GM21360 (cell line): ENCODE measurements around the gene CELF1.

Experiments
- ATAC-seq: cut with Tn5 transposase; IDR thresholded peaks from one replicate; pipeline ENCODE4 v1.9.1; 2021; ENCODE audit warnings: mild to moderate bottlenecking, moderate library complexity; ENCODE audit not compliant: unreplicated experiment

CELF1 gene

GRCh38 chr11:47552566-47553405 lies at the start of gene CELF1:
TSS of gene CELF1 (minus strand) at chr11:47553132. CDS start at chr11:47499523, 53,609 bp downstream.
- ATAC-seq: peak; percentile 95

GRCh38 chr11:47599902-47600301 lies 47.0 kb upstream of the CELF1 start:
- ATAC-seq: no peak

DNA sequence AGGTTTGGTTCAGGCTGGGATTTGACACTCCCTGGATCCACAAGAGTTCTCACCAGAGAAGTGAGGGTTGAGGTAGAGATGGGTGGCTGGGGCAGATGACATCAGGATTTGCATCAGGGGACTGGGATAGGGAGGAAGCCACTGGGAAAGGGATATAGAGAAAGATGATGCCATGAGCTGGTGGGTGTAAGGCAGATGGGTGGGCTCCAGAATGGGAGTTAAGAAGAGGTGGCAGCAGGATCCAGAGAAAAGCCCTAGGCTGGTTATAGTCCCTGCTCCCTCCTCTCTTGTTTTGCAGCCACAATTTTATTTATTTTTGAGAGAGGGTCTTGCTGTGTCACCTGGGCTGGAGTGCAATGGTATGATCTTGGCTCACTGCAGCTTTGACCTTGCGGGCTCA lies 43.0 kb upstream of the CELF1 start:
- ATAC-seq: no peak

- no peak for ATAC-seq
Observed at GRCh38 chr11:47595029-47595428, 42.1 kb upstream of the CELF1 start.

DNA sequence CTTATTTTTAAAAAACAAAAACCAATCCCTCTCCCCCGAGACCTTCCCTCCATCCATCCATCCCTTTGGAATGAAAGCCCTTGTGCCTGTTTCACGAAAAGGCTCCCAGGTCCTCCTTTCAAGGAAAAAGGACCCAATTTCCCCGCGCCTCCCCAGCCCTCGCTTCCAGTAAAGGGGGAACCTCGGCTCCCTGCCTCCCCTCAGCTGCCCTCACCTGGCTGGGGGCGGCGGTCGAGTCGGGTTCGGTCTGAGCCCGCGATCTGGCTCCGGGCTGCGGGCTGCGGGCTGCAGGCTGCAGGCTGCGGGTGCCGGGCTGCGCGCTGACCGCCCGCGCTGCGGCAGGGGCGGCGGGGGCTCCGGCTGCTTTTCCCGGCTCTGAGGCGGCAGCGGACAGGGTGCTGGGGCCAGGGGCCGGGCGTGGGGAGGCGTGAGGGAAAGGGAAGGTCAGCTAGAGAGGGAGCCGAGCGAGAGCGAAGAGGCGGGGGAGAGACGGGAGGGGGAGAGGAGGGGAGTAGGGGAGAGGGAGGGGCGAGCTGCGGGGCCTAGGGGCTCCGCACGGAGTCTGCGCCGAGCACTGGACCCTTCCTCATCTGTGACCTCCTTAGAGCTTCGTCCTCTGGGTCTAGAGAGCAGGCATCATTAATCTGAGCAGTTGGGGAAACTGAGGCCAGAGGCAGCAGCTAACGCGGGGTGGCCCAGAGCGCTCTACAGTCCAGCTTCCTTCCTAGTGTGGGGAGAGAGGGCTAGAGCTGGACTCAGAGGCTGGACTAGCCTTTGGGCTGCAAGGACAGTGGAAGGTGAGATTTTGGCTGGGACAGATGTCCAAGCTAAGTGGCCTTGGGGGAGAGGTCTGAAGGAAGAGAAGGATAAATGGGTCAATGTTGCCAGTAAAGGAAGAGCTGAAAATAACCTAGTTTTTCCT lies 41.3 kb upstream of the CELF1 start, which contains the start of gene C1QTNF4:
C1QTNF4 (minus strand) TSS at position 478 of the 922 bp plus-strand sequence. CDS start 3,601 bp downstream, outside the sequence.
- ATAC-seq: no peak

DNA sequence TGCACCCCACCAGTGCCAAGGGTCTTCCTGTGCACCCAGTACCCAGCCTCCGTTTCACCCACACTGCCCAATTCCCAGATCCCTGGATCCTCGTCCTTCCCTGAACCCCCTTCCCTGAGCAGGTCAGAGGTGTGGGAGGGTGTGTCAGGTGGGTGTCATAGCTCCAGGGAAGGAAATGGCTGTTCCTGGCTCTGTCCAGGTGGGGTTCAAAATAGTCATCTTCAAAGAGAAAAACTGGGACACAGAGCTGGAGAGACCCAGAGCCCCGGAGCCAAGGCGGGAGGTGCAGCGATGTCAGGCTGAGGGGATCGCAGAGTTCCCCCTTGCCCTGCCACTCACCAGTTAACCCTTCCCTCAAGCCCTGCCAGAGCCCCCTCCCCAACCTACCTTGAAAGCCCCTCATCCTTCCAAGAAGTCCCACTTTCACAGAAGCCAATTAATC lies 40.6 kb upstream of the CELF1 start:
- no peak for ATAC-seq

GRCh38 chr11:47592970-47593369 lies 40.0 kb upstream of the CELF1 start:
- ATAC-seq: no peak

DNA sequence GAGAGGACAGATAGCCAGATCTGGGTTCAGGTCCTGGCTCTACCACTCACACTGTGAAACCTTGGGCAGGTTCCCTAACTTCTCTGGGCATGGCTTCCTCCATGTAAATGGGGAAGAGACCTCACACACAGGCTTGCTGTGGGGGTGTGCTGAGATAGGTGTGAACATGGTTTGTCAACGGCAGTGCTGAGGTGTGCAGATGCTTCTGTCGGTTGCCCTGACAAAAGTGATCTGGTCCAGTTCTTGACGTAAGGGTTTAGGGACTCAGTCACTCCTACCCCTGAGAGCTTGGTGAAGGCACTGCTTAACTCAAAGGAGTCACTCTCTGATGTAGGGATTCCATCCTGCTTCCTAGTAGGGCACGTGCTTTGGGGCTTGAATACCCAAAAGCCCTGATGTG lies 39.3 kb upstream of the CELF1 start:
- no peak for ATAC-seq

- ATAC-seq: no peak
Observed at GRCh38 chr11:47591764-47592163, 38.8 kb upstream of the CELF1 start.

DNA sequence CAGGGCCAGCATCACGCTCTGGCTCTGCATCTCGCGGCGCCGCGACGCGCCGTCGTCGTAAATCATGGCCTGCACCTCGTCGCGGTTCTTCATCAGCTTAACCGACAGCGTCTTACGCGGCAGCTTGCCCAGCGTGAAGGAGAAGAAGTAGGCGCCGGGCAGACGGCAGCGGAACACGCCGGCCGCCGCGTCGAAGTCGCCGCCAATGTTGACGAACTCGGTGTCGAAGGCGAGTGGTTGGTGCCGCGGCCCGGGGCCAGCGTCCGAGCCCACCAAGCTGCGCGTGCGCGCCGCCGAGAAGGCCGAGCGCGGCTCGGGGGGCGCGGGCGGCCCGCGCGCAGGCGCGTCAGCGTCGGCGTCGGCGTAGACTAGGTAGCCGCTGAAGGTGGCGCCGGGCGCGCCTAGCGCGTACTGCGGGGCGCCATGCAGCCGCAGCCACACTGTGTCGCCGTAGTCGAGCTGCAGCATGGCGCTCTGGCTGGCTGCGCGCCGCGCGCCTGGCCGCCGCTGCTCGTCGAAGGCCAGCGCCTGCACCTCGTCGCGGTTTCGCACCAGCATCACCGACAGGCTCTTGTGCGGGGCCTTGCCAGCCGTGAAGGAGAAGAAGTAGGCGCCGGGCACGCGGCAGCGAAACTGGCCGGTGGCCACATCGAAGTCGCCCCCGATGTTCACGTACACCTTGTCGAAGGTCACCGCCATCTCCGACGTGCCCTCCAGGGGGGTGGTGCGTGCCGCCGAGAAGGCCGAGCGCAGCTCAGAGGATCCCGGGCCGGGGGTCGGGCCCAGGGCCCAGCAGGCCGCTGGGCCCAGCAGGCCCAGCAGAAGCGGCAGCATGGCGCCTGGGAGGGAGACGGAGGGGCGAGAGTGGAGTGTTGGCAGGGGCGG lies 37.3 kb upstream of the CELF1 start:
- ATAC-seq: no peak

- ATAC-seq: no peak
Observed at GRCh38 chr11:47589584-47589976, 36.6 kb upstream of the CELF1 start.

DNA sequence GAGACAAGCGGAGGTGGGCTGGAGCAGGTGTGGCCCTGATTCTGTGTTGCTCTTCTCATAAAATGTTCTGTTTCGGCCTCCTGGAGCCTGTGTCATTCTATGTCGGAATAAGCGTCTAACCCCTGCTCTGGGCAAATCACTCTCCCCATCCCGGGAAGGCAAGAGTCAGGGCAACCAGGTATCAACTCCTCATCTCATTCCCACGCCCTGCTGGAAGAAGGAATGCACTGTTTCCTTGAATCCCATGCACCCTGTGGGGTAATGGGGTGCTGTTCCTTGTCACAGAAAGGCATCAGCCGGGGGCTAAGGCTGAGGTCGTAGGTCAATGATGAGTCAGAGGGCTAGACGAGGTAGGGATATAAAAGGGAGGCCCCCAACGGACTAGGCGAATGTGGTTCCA lies 36.2 kb upstream of the CELF1 start:
- ATAC-seq: no peak

DNA sequence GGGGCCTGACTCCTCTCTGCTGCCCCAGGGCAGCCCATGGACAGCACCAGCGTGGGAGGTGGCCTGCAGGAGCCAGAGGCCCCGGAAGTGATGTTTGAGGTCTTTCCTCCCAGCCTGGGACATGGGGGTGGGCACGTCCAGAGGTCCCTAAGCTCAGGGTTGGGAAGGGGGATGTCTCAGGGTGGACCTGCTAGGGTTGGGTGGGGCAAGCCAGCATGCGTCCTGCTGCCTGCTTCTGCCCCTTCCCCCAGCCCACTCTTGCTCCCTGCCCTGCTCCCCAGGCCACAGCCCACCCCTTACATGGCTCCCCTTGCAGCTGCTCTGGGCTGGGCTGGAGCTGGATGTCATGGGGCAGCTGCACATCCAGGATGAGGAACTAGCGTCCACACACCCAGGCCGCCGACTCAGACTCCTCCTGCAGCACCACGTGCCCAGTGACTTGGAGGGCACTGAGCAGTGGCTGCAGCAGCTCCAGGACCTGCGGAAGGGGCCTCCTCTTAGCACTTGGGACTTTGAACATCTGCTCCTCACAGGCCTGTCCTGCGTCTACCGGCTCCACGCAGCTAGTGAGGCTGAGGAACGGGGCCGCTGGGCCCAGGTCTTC lies 34.9 kb upstream of the CELF1 start:
- no peak for ATAC-seq

DNA sequence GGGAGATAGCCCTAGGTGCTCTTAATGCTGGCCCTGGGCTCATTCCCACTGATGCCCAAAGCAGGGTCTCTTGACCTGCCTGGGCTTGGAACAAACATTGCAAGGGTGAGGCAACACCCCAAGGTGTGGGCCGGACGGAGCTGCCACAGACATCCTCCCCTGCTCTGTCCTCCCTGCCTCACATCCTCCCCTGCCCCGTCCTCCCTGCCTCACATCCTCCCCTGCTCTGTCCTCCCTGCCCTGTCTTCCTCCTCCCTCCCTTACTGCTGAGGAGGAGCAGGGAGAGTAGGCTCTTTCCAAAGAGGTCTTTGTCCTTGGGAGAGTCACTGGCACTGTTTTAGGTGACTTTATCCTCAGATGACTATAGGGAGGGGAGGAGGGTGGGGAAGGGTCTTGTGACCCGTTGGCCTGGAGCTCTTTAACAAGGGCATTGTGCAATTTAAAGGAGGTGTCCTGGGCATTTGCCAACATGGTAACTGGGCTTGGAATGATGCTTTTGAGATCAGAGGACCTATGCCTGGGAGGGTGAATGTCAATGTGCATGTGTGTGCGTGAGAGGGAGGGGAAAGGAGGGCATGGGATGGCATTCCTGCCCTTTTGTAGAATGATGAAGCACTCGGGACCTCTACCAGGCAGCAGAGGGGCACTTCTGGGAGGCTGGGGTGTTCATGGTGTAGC lies 34.2 kb upstream of the CELF1 start:
- no peak for ATAC-seq

- no peak for ATAC-seq
Observed at GRCh38 chr11:47586098-47586855, 33.3 kb upstream of the CELF1 start, which contains the start of gene FAM180B. TSS of gene FAM180B (plus strand) at chr11:47586678. CDS start at chr11:47586769, 91 bp downstream.

GRCh38 chr11:47583844-47584243 lies 30.9 kb upstream of the CELF1 start:
- no peak for ATAC-seq

- ATAC-seq: peak; percentile 87
Observed at GRCh38 chr11:47578524-47579494, 25.9 kb upstream of the CELF1 start, which contains the start of the genes KBTBD4 and NDUFS3. TSS of gene KBTBD4 (minus strand) at chr11:47578970. CDS start at chr11:47578951, 19 bp downstream. TSS of gene NDUFS3 (plus strand) at chr11:47579074. CDS start at chr11:47579092, 18 bp downstream.
